IMR-90 (cell line): ENCODE data around the gene NTRK2. TPM values are rescaled to one million over a fixed set of nuclear protein-coding genes. Genes with fewer than 3 reads are reported as not detected.

Source experiments
- ATAC-seq: fragments of 200-7000 bp; cut with Tn5 transposase; 2 replicates; pipeline ENCODE4 v1.9.1; 2020; ENCODE audit warnings: low read depth, mild to moderate bottlenecking, moderate library complexity
- BruUV-seq: library from RNA; stranded (reverse); fragments of 400-500 nt; replicated peaks from 2 replicates; lab custom pipeline; 2021; lab: Mats Ljungman, UMichigan
- CTCF ChIA-PET: fragments of 300-600 bp; formaldehyde crosslinking; extraction: SDS; loops from one replicate; lab custom pipeline; 2021; ENCODE audit warnings: antibody characterized with exemption; lab: Yijun Ruan, JAX
- POLR2A ChIA-PET: fragments of 300-600 bp; sonication (Branson Sonifier 250); formaldehyde crosslinking; loops from one replicate; lab custom pipeline; 2022; ENCODE audit warnings: antibody characterized with exemption; ENCODE audit not compliant: unreplicated experiment; lab: Charles Lee
- DNase-seq: peaks from one replicate; pipeline ENCODE4 v3.0.0; 2013
- H2AFZ ChIP-seq: replicated peaks from 2 replicates; pipeline ENCODE3; 2013; ENCODE audit warnings: low read length, mild to moderate bottlenecking; ENCODE audit not compliant: poor library complexity
- H2AK5ac ChIP-seq: 2 replicates; pipeline ENCODE4 v1.6.1; 2013; ENCODE audit warnings: low read depth, low read length, inconsistent platforms
- H2AK9ac ChIP-seq: replicated peaks from 2 replicates; pipeline ENCODE3; 2013; ENCODE audit warnings: mild to moderate bottlenecking, low read depth, low read length, moderate library complexity; ENCODE audit not compliant: poor library complexity
- H2BK120ac ChIP-seq: 2 replicates; pipeline ENCODE4 v1.6.1; 2013; ENCODE audit warnings: low read depth, low read length, inconsistent platforms
- H2BK15ac ChIP-seq: 3 replicates; pipeline ENCODE4 v1.6.1; 2013; ENCODE audit warnings: low read depth, low read length, inconsistent platforms
- H2BK20ac ChIP-seq: 2 replicates; pipeline ENCODE4 v1.6.1; 2013; ENCODE audit warnings: low read depth, mild to moderate bottlenecking, inconsistent platforms, low read length, moderate library complexity
- H2BK5ac ChIP-seq: 2 replicates; pipeline ENCODE4 v1.6.1; 2013; ENCODE audit warnings: mild to moderate bottlenecking, low read depth, low read length, inconsistent platforms; ENCODE audit not compliant: poor library complexity, severe bottlenecking
- H3K14ac ChIP-seq: replicated peaks from 2 replicates; pipeline ENCODE4 v1.6.1; 2013; ENCODE audit warnings: low read depth, low read length, inconsistent platforms
- H3K18ac ChIP-seq: 2 replicates; pipeline ENCODE4 v1.6.1; 2013; ENCODE audit warnings: low read depth, low read length, control low read depth
- H3K23ac ChIP-seq: 2 replicates; pipeline ENCODE4 v1.6.1; 2013; ENCODE audit warnings: low read depth, low read length, inconsistent platforms
- H3K27ac ChIP-seq: 2 replicates; pipeline ENCODE4 v1.5.1; 2013; ENCODE audit warnings: mild to moderate bottlenecking, control low read depth, low read length; ENCODE audit not compliant: insufficient read depth
- H3K27me3 ChIP-seq: 2 replicates; pipeline ENCODE4 v1.6.1; 2013; ENCODE audit warnings: low read length; ENCODE audit not compliant: control insufficient read depth, insufficient read depth
- H3K36me3 ChIP-seq: 2 replicates; pipeline ENCODE4 v1.6.1; 2013; ENCODE audit warnings: low read length, mixed read lengths; ENCODE audit not compliant: control insufficient read depth, insufficient read depth
- H3K4ac ChIP-seq: 2 replicates; pipeline ENCODE4 v1.6.1; 2013; ENCODE audit warnings: low read depth, low read length, inconsistent platforms
- H3K4me1 ChIP-seq: 2 replicates; pipeline ENCODE4 v1.6.1; 2013; ENCODE audit warnings: low read length, mixed read lengths; ENCODE audit not compliant: control insufficient read depth, insufficient read depth
- H3K4me2 ChIP-seq: 2 replicates; pipeline ENCODE4 v1.6.1; 2013; ENCODE audit warnings: low read depth, mild to moderate bottlenecking, control low read depth, low read length, moderate library complexity
- H3K4me3 ChIP-seq: 2 replicates; pipeline ENCODE4 v1.5.1; 2013; ENCODE audit warnings: low read depth, mild to moderate bottlenecking, control low read depth, low read length, moderate library complexity; ENCODE audit not compliant: insufficient read depth
- H3K56ac ChIP-seq: 2 replicates; pipeline ENCODE4 v1.6.1; 2013; ENCODE audit warnings: low read length, inconsistent platforms; ENCODE audit not compliant: insufficient read depth; ENCODE audit errors: extremely low read depth
- H3K79me1 ChIP-seq, 2 experiments: 2 replicates each; pipeline ENCODE4 v1.6.1; 2013; ENCODE audit warnings: low read length in 2 of 2, inconsistent platforms in 1 of 2, low read depth in 1 of 2
- H3K9ac ChIP-seq: 2 replicates; pipeline ENCODE4 v1.6.1; 2013; ENCODE audit warnings: low read depth, low read length, control low read depth
- H3K9me1 ChIP-seq: 2 replicates; pipeline ENCODE4 v1.6.1; 2013; ENCODE audit warnings: low read length, inconsistent platforms; ENCODE audit not compliant: insufficient read depth
- H3K9me3 ChIP-seq: 2 replicates; pipeline ENCODE4 v1.6.1; 2013; ENCODE audit warnings: low read length; ENCODE audit not compliant: control insufficient read depth, insufficient read depth
- H4K20me1 ChIP-seq: 2 replicates; pipeline ENCODE4 v1.6.1; 2013; ENCODE audit warnings: low read length, inconsistent platforms; ENCODE audit not compliant: insufficient read depth
- H4K5ac ChIP-seq: 2 replicates; pipeline ENCODE4 v1.6.1; 2013; ENCODE audit warnings: mild to moderate bottlenecking, low read depth, low read length, control low read depth
- H4K8ac ChIP-seq, 2 experiments: 2 replicates each; pipeline ENCODE4 v1.6.1; 2013; ENCODE audit warnings: low read depth in 2 of 2, low read length in 2 of 2, control low read depth in 1 of 2, inconsistent platforms in 1 of 2
- H4K91ac ChIP-seq: 2 replicates; pipeline ENCODE4 v1.6.1; 2013; ENCODE audit warnings: low read depth, low read length, inconsistent platforms; ENCODE audit not compliant: insufficient read depth
- BHLHE40 ChIP-seq: fragments of 150-350 bp; IDR thresholded peaks from 2 replicates; pipeline ENCODE4 v1.6.1; 2016; ENCODE audit warnings: mild to moderate bottlenecking, low read depth, low read length
- CEBPB ChIP-seq: IDR thresholded peaks from 2 replicates; pipeline ENCODE4 v1.6.1; 2012; ENCODE audit warnings: low read depth, low read length, improper control_type of control experiment
- CHD1 ChIP-seq: IDR thresholded peaks from 2 replicates; pipeline ENCODE4 v1.6.1; 2012; ENCODE audit warnings: low read depth, low read length, improper control_type of control experiment
- FOS ChIP-seq: fragments of 150-350 bp; IDR thresholded peaks from 2 replicates; pipeline ENCODE4 v1.6.1; 2016; ENCODE audit warnings: low read depth, low read length
- MAFK ChIP-seq: IDR thresholded peaks from 2 replicates; pipeline ENCODE4 v1.6.1; 2012; ENCODE audit warnings: low read depth, low read length, improper control_type of control experiment
- MAZ ChIP-seq: IDR thresholded peaks from 2 replicates; pipeline ENCODE4 v1.6.1; 2012; ENCODE audit warnings: low read depth, mild to moderate bottlenecking, low read length, improper control_type of control experiment, moderate library complexity, borderline replicate concordance
- MXI1 ChIP-seq: IDR thresholded peaks from 2 replicates; pipeline ENCODE4 v1.6.1; 2012; ENCODE audit warnings: low read depth, mild to moderate bottlenecking, low read length, moderate library complexity, borderline replicate concordance
- NFE2L2 ChIP-seq: fragments of 150-350 bp; IDR thresholded peaks from 2 replicates; pipeline ENCODE4 v1.6.1; 2016; ENCODE audit warnings: low read depth, mild to moderate bottlenecking, low read length
- POLR2A ChIP-seq: IDR thresholded peaks from 2 replicates; pipeline ENCODE4 v1.6.1; 2012; ENCODE audit warnings: mild to moderate bottlenecking, low read depth, low read length
- RAD21 ChIP-seq: IDR thresholded peaks from 2 replicates; pipeline ENCODE4 v1.6.1; 2012; ENCODE audit warnings: low read length, improper control_type of control experiment
- RFX5 ChIP-seq: IDR thresholded peaks from 2 replicates; pipeline ENCODE4 v1.8.0; 2012; ENCODE audit warnings: low read depth, mild to moderate bottlenecking, low read length, moderate library complexity
- SMC3 ChIP-seq: fragments of 150-350 bp; IDR thresholded peaks from 2 replicates; pipeline ENCODE4 v1.6.1; 2016; ENCODE audit warnings: low read depth, mild to moderate bottlenecking, antibody characterized with exemption, low read length, moderate library complexity
- WGBS, 2 experiments: methylation state at CpG; one replicate each; pipeline versions ENCODE4 v1.1.5 to v1.1.7; 2013; ENCODE audit warnings: missing lambda C conversion rate in 2 of 2; ENCODE audit not compliant: insufficient read length in 1 of 2; ENCODE audit errors: extremely low coverage in 2 of 2; 5-methylcytosine and 5-hydroxymethylcytosine counted together
- dilution Hi-C: fragments of 300-500 bp; cut with HindIII; formaldehyde crosslinking; loops from one replicate; pipeline ENCODE4 v1.14.3; 2018; ENCODE audit warnings: low sequenced_read_pairs; ENCODE audit not compliant: unreplicated experiment
- in situ Hi-C: fragments of 300-500 bp; cut with MboI; formaldehyde crosslinking; loops from 3 replicates; pipeline ENCODE4 v1.14.3; 2019; ENCODE audit warnings: low sequenced_read_pairs, inconsistent platforms, mixed read lengths
- intact Hi-C: fragments of 100-400 bp; cut with micrococcal nuclease; formaldehyde crosslinking; loops from 2 replicates; pipeline ENCODE4 v1.10.0; 2022
- polyA plus RNA-seq, 3 experiments: library from polyadenylated mRNA; depleted of rRNA; stranded (reverse); fragments of >200 nt; gene quantifications; 2 replicates each; pipeline ENCODE4 v1.2.3, GENCODE V29; 2012; ENCODE audit warnings: low replicate concordance in 1 of 3
- total RNA-seq: library from RNA; depleted of rRNA; stranded (reverse); fragments of >200 nt; gene quantifications from 2 replicates; pipeline ENCODE4 v1.2.3, GENCODE V29; 2012
- TF ChIP-seq, protein P1 (sequence below): conservative IDR thresholded peaks from 2 replicates; pipeline ENCODE4 v1.5.1; 2012; ENCODE audit warnings: mild to moderate bottlenecking, low read depth, low read length, improper control_type of control experiment
- TF ChIP-seq, protein P2 (sequence below): fragments of 150-350 bp; IDR thresholded peaks from 2 replicates; pipeline ENCODE4 v1.6.1; 2016; ENCODE audit warnings: low read depth, mild to moderate bottlenecking, low read length, moderate library complexity, borderline replicate concordance

NTRK2 gene
- total and polyA plus RNA-seq, 2 of the 4 experiments (the other 2 are of a cell fraction): under 0.01 to 0.02 TPM

DNA sequence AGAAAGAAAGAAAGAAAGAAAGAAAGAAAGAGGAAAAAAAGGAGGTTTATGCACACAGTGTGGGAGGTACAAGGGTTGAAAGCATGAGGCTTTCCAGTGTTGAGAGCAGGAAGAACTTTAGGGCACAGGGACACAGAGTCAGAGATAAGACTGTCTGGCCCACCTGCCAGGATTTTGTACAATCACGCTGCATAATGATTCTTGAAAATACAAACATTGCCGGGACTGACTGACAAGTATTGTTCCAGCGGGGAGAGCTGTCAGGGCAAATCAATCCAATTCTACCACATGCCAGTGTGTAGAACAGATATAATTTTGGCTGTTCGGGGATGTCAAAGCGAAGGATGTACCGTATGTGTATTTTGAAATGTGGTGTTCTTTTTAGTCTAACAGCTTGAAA is 254.7 kb downstream of the NTRK2 start:
- TF ChIP-seq CHD1 (no peak), POLR2A (no peak), BHLHE40 (no peak), SMC3 (no peak), RAD21 (no peak), MAFK (no peak), CEBPB (no peak), NFE2L2 (no peak), RFX5 (no peak), MXI1 (no peak), FOS (no peak), MAZ (no peak)
- TF ChIP-seq, protein P1, sequence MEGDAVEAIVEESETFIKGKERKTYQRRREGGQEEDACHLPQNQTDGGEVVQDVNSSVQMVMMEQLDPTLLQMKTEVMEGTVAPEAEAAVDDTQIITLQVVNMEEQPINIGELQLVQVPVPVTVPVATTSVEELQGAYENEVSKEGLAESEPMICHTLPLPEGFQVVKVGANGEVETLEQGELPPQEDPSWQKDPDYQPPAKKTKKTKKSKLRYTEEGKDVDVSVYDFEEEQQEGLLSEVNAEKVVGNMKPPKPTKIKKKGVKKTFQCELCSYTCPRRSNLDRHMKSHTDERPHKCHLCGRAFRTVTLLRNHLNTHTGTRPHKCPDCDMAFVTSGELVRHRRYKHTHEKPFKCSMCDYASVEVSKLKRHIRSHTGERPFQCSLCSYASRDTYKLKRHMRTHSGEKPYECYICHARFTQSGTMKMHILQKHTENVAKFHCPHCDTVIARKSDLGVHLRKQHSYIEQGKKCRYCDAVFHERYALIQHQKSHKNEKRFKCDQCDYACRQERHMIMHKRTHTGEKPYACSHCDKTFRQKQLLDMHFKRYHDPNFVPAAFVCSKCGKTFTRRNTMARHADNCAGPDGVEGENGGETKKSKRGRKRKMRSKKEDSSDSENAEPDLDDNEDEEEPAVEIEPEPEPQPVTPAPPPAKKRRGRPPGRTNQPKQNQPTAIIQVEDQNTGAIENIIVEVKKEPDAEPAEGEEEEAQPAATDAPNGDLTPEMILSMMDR: no peak
- TF ChIP-seq, protein P2, sequence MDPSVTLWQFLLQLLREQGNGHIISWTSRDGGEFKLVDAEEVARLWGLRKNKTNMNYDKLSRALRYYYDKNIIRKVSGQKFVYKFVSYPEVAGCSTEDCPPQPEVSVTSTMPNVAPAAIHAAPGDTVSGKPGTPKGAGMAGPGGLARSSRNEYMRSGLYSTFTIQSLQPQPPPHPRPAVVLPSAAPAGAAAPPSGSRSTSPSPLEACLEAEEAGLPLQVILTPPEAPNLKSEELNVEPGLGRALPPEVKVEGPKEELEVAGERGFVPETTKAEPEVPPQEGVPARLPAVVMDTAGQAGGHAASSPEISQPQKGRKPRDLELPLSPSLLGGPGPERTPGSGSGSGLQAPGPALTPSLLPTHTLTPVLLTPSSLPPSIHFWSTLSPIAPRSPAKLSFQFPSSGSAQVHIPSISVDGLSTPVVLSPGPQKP: no peak
- H4K91ac ChIP-seq: no peak overlapping the region
- no peak overlapping the region for H3K27ac ChIP-seq
- H3K4me2 ChIP-seq: no peak overlapping the region
- H4K20me1 ChIP-seq: no peaks in the 10 kb centered on the region
- H3K56ac ChIP-seq: no peak overlapping the region
- no peaks in the 10 kb centered on the region for H3K4me1 ChIP-seq
- no peak overlapping the region for H2AK5ac ChIP-seq
- peaks cover 11% of the 10 kb centered on the region for H3K9me3 ChIP-seq
- ChIA-PET POLR2A (no interaction called here), CTCF (no interaction called here)
- in situ Hi-C loops: no loop called here
- no peak overlapping the region for H4K8ac ChIP-seq
- H3K4ac ChIP-seq: no peak overlapping the region
- no peak overlapping the region for H3K23ac ChIP-seq
- H2AK9ac ChIP-seq: no peak overlapping the region
- H3K14ac ChIP-seq: no peak overlapping the region
- no peak overlapping the region for H2BK20ac ChIP-seq
- no peak overlapping the region for H2BK15ac ChIP-seq
- H2BK120ac ChIP-seq: no peak overlapping the region
- no peaks in the 10 kb centered on the region for H3K36me3 ChIP-seq
- H2BK5ac ChIP-seq: no peak overlapping the region
- no TSS peak for BruUV-seq
- intact Hi-C loops: no loop called here
- no peak for DNase-seq
- H4K5ac ChIP-seq: no peak overlapping the region
- H2AFZ ChIP-seq: no peak overlapping the region
- no peak overlapping the region for H3K9ac ChIP-seq
- dilution Hi-C loops: no loop called here
- no peak overlapping the region for H3K4me3 ChIP-seq
- no peak overlapping the region for H3K18ac ChIP-seq
- H3K27me3 ChIP-seq: no peaks in the 10 kb centered on the region
- H3K79me1 ChIP-seq: no peaks in the 10 kb centered on the region
- no peaks in the 10 kb centered on the region for H3K9me1 ChIP-seq
- no peak for ATAC-seq
- no CpG with 5 or more reads among the region's 6 CpGs for WGBS, 2 experiments
